COLO668 (cell line): ENCODE data around the gene SMIM10L1.

Experiments used
- DNase-seq: peaks from one replicate; lab custom pipeline; 2025; ENCODE audit not compliant: unreplicated experiment; lab: John Stamatoyannopoulos, UW

Gene SMIM10L1

GRCh38 chr12:11183011-11183410, 12.0 kb downstream of the SMIM10L1 start:
- no peak for DNase-seq

DNA sequence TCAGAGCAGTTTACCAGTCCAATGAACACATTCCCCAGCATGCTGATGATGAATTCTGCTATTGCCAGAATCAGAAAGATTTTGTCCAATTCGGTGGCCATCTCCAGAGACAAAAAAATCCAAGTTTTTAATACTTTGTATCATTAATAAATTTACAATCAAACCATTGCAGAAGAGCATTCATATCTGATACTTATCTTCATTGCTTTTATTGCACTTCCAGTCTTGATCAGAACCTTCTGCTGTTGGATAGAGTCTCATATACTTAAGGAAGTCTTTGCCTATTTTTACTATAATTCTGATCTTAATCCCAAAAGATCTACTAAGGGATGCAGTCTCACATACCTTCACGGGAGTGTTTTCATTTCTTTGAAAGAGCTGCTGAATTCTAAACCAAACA, 15.8 kb downstream of the SMIM10L1 start, which contains the start of gene TAS2R42:
Gene TAS2R42, minus strand, starts transcription at position 101 of the 400 bp plus-strand sequence. Its CDS starts 0 bp downstream, at position 101.
- no peak for DNase-seq

DNA sequence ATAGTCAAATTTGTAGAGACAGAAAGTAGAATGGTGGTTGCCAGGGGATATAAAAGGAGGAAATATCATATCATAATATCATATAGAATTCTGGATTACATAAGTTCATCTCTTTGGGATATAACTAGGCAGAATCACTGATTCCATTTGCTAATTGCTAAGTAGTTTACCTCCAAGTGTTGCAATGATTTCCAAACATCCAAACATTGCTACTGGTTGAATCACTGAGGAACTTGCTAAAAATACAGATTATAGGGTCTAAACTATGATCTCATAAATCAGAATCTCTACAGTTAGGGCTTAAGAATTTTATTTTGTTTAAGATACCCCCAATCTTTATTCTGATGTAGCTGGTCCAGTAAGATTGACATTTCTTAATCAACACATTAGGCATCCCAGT, 31.8 kb downstream of the SMIM10L1 start:
- DNase-seq, result no peak

DNA sequence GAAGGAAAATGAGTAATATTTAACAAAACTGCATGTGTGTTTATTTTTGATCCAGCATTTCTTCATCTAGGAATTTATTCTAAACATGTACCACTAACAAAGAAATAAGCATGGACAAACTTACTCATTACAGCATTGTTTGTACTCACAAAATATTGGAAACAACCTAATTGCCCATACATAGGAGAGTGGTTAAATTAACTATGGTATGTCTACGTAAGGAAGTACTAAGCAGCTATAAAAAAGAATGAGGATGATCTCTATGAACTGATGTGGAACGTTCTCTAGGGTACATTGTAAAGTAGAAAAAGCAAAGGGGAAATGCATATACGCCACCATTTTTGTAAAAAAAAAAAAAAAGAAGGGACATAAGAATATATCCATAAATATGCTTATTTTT, 33.2 kb downstream of the SMIM10L1 start:
- no peak for DNase-seq

- no peak for DNase-seq
Measured at GRCh38 chr12:11209113-11209512, 38.1 kb downstream of the SMIM10L1 start.
